RWPE2 (cell line): ENCODE measurements around the gene CREG1.
A peak's percentile ranks its signal among the peaks of the same experiment; 100 is the strongest.
"Not testable (repeated sequence)": the region's sequence is repeated elsewhere in the genome, so short reads cannot be mapped to it uniquely, and the experiment has no call there.

Experiments used
- ATAC-seq: fragments of 200-7000 bp; cut with Tn5 transposase; 3 replicates; pipeline ENCODE4 v1.9.1; 2021; ENCODE audit warnings: low read depth
- DNase-seq: peaks from one replicate; pipeline ENCODE4 v3.0.0-alpha.2; 2020; ENCODE audit warnings: low spot score
- H3K27ac ChIP-seq: fragments of 450-650 bp; 2 replicates; pipeline ENCODE4 v1.5.1; 2017; ENCODE audit warnings: mild to moderate bottlenecking; ENCODE audit not compliant: poor library complexity, severe bottlenecking
- H3K27me3 ChIP-seq: fragments of 250-450 bp; sonication (Bioruptor Pico); 2 replicates; pipeline ENCODE4 v1.5.1; 2021; ENCODE audit warnings: mild to moderate bottlenecking, moderate library complexity; ENCODE audit not compliant: insufficient read depth, poor library complexity, severe bottlenecking
- H3K36me3 ChIP-seq: fragments of 250-450 bp; sonication (Bioruptor Pico); 2 replicates; pipeline ENCODE4 v1.5.1; 2020; ENCODE audit warnings: low read depth, mild to moderate bottlenecking, moderate library complexity
- H3K4me1 ChIP-seq: fragments of 250-450 bp; sonication (Bioruptor Pico); 2 replicates; pipeline ENCODE4 v1.5.1; 2021; ENCODE audit warnings: mild to moderate bottlenecking, moderate library complexity; ENCODE audit not compliant: insufficient read depth, poor library complexity, severe bottlenecking
- H3K4me3 ChIP-seq: fragments of 250-450 bp; sonication (Bioruptor Pico); 2 replicates; pipeline ENCODE4 v1.5.1; 2021; ENCODE audit warnings: mild to moderate bottlenecking, moderate library complexity; ENCODE audit not compliant: severe bottlenecking
- H3K9me3 ChIP-seq: fragments of 250-450 bp; sonication (Bioruptor Pico); 2 replicates; pipeline ENCODE4 v1.5.1; 2021; ENCODE audit warnings: mild to moderate bottlenecking, moderate library complexity; ENCODE audit not compliant: severe bottlenecking
- CTCF ChIP-seq: fragments of 450-650 bp; IDR thresholded peaks from one replicate; pipeline ENCODE4 v1.5.1; 2017; ENCODE audit warnings: mild to moderate bottlenecking, moderate library complexity; ENCODE audit not compliant: poor library complexity, severe bottlenecking

The CREG1 gene

GRCh38 chr1:167561753-167562152, 8.2 kb upstream of the CREG1 start:
- no peaks in the 10 kb centered on the region for H3K9me3 ChIP-seq
- DNase-seq = no peak
- H3K27me3 ChIP-seq = no peaks in the 10 kb centered on the region
- H3K27ac ChIP-seq = no peak overlapping the region
- H3K36me3 ChIP-seq = no peaks in the 10 kb centered on the region
- peaks cover 14% of the 10 kb centered on the region for H3K4me1 ChIP-seq
- no peak overlapping the region for H3K4me3 ChIP-seq
- ATAC-seq = no peak
- TF ChIP-seq CTCF = no peak

DNA sequence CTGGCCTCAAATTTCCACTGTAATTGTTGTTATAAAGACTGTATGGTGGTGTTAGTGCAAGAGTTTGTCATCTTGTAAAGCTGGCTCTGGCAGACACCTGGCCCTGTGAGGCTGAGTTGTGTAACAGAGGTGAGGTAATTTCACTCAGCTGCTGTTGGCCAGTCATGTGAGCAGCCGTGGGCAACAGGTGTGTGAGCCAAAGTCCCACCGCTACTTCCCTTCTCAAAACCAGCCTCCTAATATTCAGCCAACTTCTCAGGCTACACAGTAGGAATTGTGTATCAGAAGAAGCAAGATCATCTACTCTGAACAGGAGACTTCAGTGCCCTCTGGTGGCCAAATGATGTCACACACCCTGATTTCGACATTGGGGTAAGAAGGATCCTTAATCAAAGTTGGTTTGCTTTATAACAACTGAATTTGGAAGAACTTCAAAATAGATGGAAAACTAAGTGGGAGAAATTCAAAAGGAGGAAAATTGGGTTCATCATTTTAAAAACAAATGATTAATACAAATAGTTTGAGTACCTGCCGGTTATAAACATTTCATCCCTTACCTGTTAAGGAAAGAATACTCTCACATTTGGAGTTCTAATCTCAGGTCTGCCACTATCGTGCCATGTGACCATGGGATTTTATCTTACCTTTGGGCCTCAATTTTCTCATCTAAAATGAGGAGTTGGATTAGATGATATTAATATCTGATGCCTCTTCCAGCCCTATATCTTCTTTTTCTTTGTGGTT, 2.6 kb upstream of the CREG1 start:
- DNase-seq (no peak), ATAC-seq (peak; percentile 33)
- Histone ChIP-seq H3K4me1 (peaks cover 9% of the 10 kb centered on the region), H3K27me3 (no peaks in the 10 kb centered on the region), H3K27ac (no peak overlapping the region), H3K36me3 (no peaks in the 10 kb centered on the region), H3K9me3 (no peaks in the 10 kb centered on the region), H3K4me3 (no peak overlapping the region)
- peak; percentile 91 for TF ChIP-seq CTCF

- not testable (repeated sequence) for H3K9me3 ChIP-seq, H3K4me1 ChIP-seq, H3K4me3 ChIP-seq, DNase-seq, H3K36me3 ChIP-seq, H3K27ac ChIP-seq, H3K27me3 ChIP-seq, ATAC-seq
These were observed 1.5 kb upstream of the CREG1 start for GRCh38 chr1:167555072-167555471.

DNA sequence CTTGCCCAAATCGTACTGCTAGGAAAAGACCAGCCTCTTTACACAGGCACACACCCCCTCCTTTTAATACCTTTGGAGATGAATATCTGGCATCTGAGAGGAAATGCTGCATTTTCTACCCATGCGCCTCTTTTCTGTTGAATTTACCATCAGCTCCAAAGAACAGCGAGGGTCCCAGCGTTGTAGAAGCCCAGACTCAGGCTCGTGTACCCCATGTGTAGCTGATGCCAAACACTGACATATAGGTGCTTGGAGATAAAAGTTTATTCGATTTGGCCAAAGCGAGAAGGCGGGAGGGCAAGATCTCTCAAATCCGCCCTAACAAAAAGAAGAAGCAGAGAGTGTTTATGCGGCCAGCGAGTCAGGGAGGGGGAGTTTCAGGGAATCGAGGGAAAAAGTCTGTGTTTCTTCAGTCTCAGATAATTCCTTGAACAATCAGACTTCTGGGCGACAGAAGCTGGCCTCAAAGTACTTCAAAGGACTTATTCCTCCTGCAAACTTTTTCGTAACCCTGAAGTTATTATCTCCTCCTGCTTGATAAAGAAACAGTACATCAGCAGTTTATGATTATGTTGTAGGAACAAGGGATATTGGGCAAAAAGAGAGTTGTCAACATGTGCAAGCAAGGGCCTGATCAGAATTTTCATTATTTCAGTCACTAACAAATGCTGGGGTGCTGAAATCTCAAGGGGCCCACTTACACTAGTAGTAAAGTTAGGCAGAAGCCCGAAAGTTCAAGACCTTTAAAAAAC, 642 bp upstream of the CREG1 start:
- no peak for ATAC-seq
- peaks cover 9% of the 10 kb centered on the region for H3K4me1 ChIP-seq
- peak overlapping the region; percentile 72 for H3K4me3 ChIP-seq
- no peak for TF ChIP-seq CTCF
- H3K9me3 ChIP-seq = no peaks in the 10 kb centered on the region
- H3K27me3 ChIP-seq = no peaks in the 10 kb centered on the region
- no peak overlapping the region for H3K27ac ChIP-seq
- DNase-seq = no peak
- H3K36me3 ChIP-seq = no peaks in the 10 kb centered on the region

- H3K27ac ChIP-seq = no peak overlapping the region
- no peaks in the 10 kb centered on the region for H3K27me3 ChIP-seq
- no peaks in the 10 kb centered on the region for H3K9me3 ChIP-seq
- ATAC-seq = no peak
- no peak for DNase-seq
- TF ChIP-seq CTCF = no peak
- H3K36me3 ChIP-seq = peaks cover 16% of the 10 kb centered on the region
- no peak overlapping the region for H3K4me3 ChIP-seq
- H3K4me1 ChIP-seq = peaks cover 14% of the 10 kb centered on the region
These were observed 2.2 kb downstream of the CREG1 start for GRCh38 chr1:167551362-167551761.
